HG03066 (cell line): ENCODE data around the gene TSSK6.
"Not testable (repeated sequence)": the region's sequence is repeated elsewhere in the genome, so short reads cannot be mapped to it uniquely, and the experiment has no call there.

Experiments used
- ATAC-seq: cut with Tn5 transposase; IDR thresholded peaks from one replicate; pipeline ENCODE4 v1.9.1; 2021; ENCODE audit warnings: low read depth; ENCODE audit not compliant: unreplicated experiment

The TSSK6 gene

DNA sequence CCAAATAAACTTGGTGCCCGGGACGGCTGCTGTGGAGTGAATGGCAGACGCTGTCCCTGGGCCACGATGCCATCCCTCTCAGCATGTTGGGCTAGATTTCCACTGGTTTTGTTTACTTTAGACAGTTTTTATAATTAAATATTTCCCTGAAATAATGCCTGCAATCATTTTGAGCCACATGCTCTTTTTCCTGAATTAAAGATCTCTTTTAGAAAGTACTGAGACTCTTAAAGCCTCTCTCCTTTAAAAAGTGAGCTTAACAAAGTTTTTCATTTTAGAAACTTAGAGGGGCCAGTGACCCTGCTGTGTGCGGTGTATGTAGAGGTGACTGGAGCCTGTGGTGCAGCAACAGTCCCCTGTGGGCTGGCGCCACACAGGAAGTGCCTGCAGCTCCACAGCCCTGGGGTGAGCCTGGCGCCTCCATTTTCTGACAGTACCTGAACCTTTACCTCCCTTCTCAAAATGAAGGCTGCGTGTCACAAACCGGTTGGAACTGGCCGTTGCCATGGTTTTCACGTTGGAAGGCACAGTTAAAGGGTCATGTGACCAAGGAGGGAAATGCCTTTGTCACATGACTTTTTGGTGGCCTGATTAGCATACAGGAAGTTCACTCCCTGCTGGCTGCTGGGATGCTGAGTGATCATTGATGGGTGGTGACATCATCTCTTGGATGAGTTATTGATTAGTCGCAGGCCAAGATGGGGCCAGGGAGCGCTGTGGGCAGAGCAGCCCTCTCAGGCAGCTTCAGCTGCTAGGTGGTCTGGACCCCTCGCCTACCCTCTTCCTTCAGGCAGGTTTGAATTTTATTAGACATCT is 26.3 kb downstream of the TSSK6 start:
- no peak for ATAC-seq

DNA sequence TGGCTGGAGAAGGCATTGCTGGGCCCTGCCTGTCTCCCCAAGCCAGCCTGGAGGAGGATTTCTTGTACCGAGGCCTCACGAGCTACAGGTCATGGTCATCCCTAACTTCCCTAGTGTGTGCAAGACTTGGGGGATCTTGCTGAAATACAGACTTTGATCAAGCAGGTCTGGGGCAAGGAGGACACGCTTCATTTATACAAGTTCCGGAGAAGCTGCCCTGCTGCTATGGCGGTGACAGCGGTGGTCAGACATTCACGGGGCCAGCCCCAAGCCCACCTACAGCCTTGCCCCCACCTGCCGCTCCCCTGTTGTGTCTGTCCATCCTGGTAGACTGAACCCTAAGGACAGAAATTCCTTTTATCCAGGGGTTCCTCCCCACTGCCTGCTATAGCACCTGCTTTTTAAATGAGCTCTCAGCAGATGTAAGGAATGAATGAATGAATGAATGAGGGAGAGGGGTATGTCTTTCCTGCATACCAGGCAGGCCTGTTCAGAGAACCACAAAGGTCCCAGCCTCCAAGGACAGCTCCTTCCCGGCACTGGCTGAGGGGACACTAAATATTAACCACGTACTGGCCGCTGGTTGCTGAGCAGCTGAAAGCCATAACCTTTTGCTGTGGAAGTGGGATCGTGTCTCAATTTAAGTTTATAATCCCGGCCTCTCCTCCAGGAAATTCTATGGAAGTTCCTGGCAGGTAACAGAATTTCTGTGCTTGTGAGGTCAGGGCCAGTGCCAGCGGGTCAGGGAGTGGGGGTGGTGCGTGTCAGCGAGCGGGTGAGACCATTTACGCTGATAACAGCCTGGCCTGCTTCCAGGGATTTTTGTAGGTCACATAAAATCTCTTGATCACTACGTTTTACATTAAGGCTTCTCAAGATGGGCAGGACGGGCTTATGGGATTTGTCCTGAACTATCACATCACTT is 27.1 kb downstream of the TSSK6 start:
- ATAC-seq: no peak

GRCh38 chr19:19487077-19487949 is 28.0 kb downstream of the TSSK6 start:
- ATAC-seq: no peak

- no peak for ATAC-seq
Measured at GRCh38 chr19:19486343-19487076, 28.8 kb downstream of the TSSK6 start.

- ATAC-seq: no peak
Measured at GRCh38 chr19:19485998-19486290, 29.4 kb downstream of the TSSK6 start.

- no peak for ATAC-seq
Measured at GRCh38 chr19:19485161-19485997, 30.0 kb downstream of the TSSK6 start.

GRCh38 chr19:19482809-19483596 is 32.3 kb downstream of the TSSK6 start:
- ATAC-seq: no peak

GRCh38 chr19:19480688-19481087 is 34.7 kb downstream of the TSSK6 start:
- ATAC-seq: no peak

DNA sequence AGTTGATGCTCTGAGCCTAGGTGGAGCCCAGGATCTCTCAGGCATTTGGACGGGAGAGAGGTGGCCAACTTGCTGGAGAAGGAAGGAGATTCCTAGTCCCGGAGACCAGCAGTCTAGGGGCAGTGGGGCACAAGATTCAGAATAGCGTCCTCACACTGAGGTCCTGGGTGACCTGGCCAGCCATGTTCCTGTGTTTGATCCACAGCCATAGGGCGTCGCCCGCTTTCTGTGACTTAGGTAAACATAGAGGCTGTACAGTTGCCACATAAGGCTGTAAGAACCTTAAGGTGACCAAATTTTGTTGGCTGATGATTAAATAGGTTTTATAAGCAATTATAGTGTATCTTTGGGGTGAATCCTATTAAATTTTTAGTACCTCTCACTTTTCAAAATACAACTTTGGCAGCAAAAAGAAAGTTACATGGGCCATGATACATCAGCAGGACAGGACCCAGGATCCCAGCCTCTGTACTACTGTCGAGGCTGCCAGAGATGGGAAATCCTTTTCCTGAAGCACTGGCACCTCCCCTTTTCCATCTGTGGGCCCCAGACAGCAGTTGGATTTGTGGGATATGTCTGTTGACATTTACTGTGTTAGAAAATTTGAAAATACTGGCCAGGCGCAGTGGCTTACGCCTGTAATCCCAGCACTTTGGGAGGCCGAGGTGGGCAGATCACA is 37.5 kb downstream of the TSSK6 start:
- ATAC-seq: no peak

GRCh38 chr19:19475849-19476828 is 39.2 kb downstream of the TSSK6 start:
- no peak for ATAC-seq

GRCh38 chr19:19475015-19475765 is 40.2 kb downstream of the TSSK6 start:
- ATAC-seq: no peak

DNA sequence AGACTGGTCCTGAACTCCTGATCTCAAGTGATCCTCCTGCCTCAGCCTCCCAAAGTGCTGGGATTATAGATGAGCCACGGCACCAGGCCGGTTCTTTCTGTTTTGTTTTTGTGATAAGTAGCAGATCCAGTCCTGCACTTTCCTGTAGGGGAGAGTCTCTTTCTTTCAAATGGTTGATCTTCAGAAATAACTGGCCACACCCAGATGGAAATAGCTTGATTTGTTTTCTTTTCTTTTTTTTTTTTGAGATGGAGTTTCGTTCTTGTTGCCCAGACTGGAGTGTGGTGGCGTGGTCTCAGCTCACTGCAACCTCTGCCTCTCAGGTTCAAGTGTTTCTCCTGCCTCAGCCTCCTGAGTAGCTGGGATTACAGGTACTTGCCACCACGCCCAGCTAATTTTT is 43.2 kb downstream of the TSSK6 start:
- ATAC-seq: not testable (repeated sequence)

GRCh38 chr19:19471682-19472081 is 43.7 kb downstream of the TSSK6 start:
- no peak for ATAC-seq

DNA sequence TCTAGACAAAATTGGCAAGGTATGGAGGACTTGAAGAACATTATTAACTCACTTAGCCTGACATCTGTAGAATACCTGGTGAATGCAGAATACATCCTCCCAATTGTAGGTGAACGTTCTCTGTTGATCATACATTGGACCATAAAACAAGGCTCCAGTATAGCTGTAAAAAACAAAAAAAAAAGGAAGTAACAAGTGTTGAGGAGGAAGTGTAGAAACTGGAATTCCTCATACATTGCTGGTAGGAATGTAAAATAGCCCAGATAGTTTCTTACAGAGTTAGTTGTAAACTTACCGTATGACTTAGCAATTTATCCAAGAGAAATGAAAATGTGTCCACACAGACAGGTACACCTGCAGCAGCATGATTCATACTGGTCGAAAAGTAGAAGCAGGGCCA is 44.8 kb downstream of the TSSK6 start:
- ATAC-seq: no peak

GRCh38 chr19:19468424-19469050 is 46.8 kb downstream of the TSSK6 start:
- no peak for ATAC-seq

- ATAC-seq: no peak
Measured at GRCh38 chr19:19466201-19466600, 49.1 kb downstream of the TSSK6 start.
